HCEC 1CT (cell line): Measurements from ENCODE around the gene NUDT1.

Source experiments
- DNase-seq: peaks from one replicate; pipeline ENCODE4 v3.0.0-alpha.2; 2017

NUDT1 gene

GRCh38 chr7:2271273-2272026 is 29.4 kb downstream of the NUDT1 start:
- no peak for DNase-seq

- DNase-seq: no peak
These were observed 30.0 kb downstream of the NUDT1 start for GRCh38 chr7:2272031-2272430.

- no peak for DNase-seq
These were observed 31.8 kb downstream of the NUDT1 start for GRCh38 chr7:2273866-2274265.

- no peak for DNase-seq
These were observed 32.6 kb downstream of the NUDT1 start for GRCh38 chr7:2274666-2275065.

- DNase-seq: no peak
These were observed 33.1 kb downstream of the NUDT1 start for GRCh38 chr7:2275101-2275500.

- no peak for DNase-seq
These were observed 34.1 kb downstream of the NUDT1 start for GRCh38 chr7:2276107-2276506.

GRCh38 chr7:2278026-2278425 is 36.0 kb downstream of the NUDT1 start:
- DNase-seq: no peak

- DNase-seq: no peak
These were observed 37.9 kb downstream of the NUDT1 start for GRCh38 chr7:2279896-2280295.

GRCh38 chr7:2280424-2280823 is 38.4 kb downstream of the NUDT1 start:
- DNase-seq: no peak

- no peak for DNase-seq
These were observed 39.5 kb downstream of the NUDT1 start for GRCh38 chr7:2281541-2281940.

GRCh38 chr7:2282185-2282751 is 40.2 kb downstream of the NUDT1 start:
- no peak for DNase-seq

- DNase-seq: no peak
These were observed 41.0 kb downstream of the NUDT1 start for GRCh38 chr7:2283074-2283473.

GRCh38 chr7:2287745-2288144 is 45.7 kb downstream of the NUDT1 start:
- DNase-seq: no peak

- DNase-seq: no peak
These were observed 46.5 kb downstream of the NUDT1 start for GRCh38 chr7:2288503-2288902.

- DNase-seq: no peak
These were observed 47.1 kb downstream of the NUDT1 start for GRCh38 chr7:2289111-2289586.

- no peak for DNase-seq
These were observed 47.6 kb downstream of the NUDT1 start for GRCh38 chr7:2289621-2290020.

- no peak for DNase-seq
These were observed 48.9 kb downstream of the NUDT1 start for GRCh38 chr7:2290877-2291276.

- no peak for DNase-seq
These were observed 54.1 kb downstream of the NUDT1 start for GRCh38 chr7:2295936-2296620.

- DNase-seq: no peak
These were observed 54.8 kb downstream of the NUDT1 start for GRCh38 chr7:2296832-2297231.

GRCh38 chr7:2299131-2299829 is 57.3 kb downstream of the NUDT1 start:
- DNase-seq: no peak

- no peak for DNase-seq
These were observed 58.0 kb downstream of the NUDT1 start for GRCh38 chr7:2299870-2300512.
